GM12878 (cell line): ENCODE measurements around the gene SPATA46. TPM values are rescaled to one million over a fixed set of nuclear protein-coding genes. Genes with fewer than 3 reads are reported as not detected.

ENCODE experiments used
- ATAC-seq: fragments of 200-7000 bp; cut with Tn5 transposase; 3 replicates; pipeline ENCODE4 v1.9.1; 2020; ENCODE audit warnings: mild to moderate bottlenecking, moderate library complexity
- BruUV-seq: library from RNA; stranded (reverse); fragments of 400-500 nt; replicated peaks from 2 replicates; lab custom pipeline; 2021; lab: Mats Ljungman, UMichigan
- CTCF ChIA-PET: fragments of 300-600 bp; sonication (Branson Sonifier 250); formaldehyde crosslinking; extraction: SDS; loops from one replicate; lab custom pipeline; 2021; ENCODE audit warnings: inconsistent platforms; lab: Yijun Ruan, JAX
- POLR2A ChIA-PET: fragments of 350-600 bp; formaldehyde crosslinking; extraction: SDS; loops from one replicate; lab custom pipeline; 2021; ENCODE audit warnings: inconsistent platforms; lab: Charles Lee
- RAD21 ChIA-PET: fragments of 300-600 bp; sonication (Branson Sonifier 250); formaldehyde crosslinking; loops from one replicate; lab custom pipeline; 2023; ENCODE audit warnings: antibody characterized with exemption; ENCODE audit not compliant: unreplicated experiment; lab: Charles Lee
- SMC1A ChIA-PET: fragments of 300-600 bp; sonication (Branson Sonifier 250); formaldehyde crosslinking; loops from one replicate; lab custom pipeline; 2023; ENCODE audit not compliant: unreplicated experiment, uncharacterized antibody; lab: Charles Lee
- DNase-seq: peaks from one replicate; pipeline ENCODE4 v3.0.0-alpha.2; 2011; ENCODE audit warnings: low read depth, low spot score
- FAIRE-seq: peaks from 3 replicates; lab custom pipeline; 2011; peaks lifted over from hg19 to GRCh38; lab: Jason Lieb, UNC
- H2AFZ ChIP-seq: 2 replicates; pipeline ENCODE4 v1.6.0; 2011; ENCODE audit warnings: low read depth, low read length, control low read depth; ENCODE audit not compliant: control insufficient read depth
- H3K27ac ChIP-seq: 2 replicates; pipeline ENCODE4 v1.5.1; 2011; ENCODE audit warnings: control low read depth; ENCODE audit not compliant: control insufficient read depth, insufficient read depth
- H3K27me3 ChIP-seq, 2 experiments: replicated peaks in 1 of 2; 2 replicates each; pipeline versions ENCODE4 v1.6.0 to v1.6.1; 2011; ENCODE audit warnings: low read length in 1 of 2; ENCODE audit not compliant: control insufficient read depth in 2 of 2, insufficient read depth in 2 of 2
- H3K36me3 ChIP-seq, 2 experiments: 2 replicates each; pipeline ENCODE4 v1.5.1; 2011; ENCODE audit warnings: low read length in 1 of 2; ENCODE audit not compliant: control insufficient read depth in 2 of 2, insufficient read depth in 2 of 2
- H3K4me1 ChIP-seq: 2 replicates; pipeline ENCODE4 v1.6.1; 2011; ENCODE audit warnings: mild to moderate bottlenecking, low read length, moderate library complexity, mixed read lengths; ENCODE audit not compliant: control insufficient read depth, insufficient read depth
- H3K4me2 ChIP-seq: 2 replicates; pipeline ENCODE4 v1.6.0; 2011; ENCODE audit warnings: control low read depth; ENCODE audit not compliant: control insufficient read depth, insufficient read depth
- H3K4me3 ChIP-seq: fragments of 200-600 bp; sonication (generic); 2 replicates; pipeline ENCODE4 v1.5.1; 2016
- H3K79me2 ChIP-seq: 2 replicates; pipeline ENCODE4 v1.6.0; 2011; ENCODE audit warnings: low read length; ENCODE audit not compliant: control insufficient read depth, insufficient read depth
- H3K9ac ChIP-seq: 2 replicates; pipeline ENCODE4 v1.8.0; 2011; ENCODE audit warnings: low read length, control low read depth, mixed read lengths; ENCODE audit not compliant: control insufficient read depth, insufficient read depth
- H3K9me3 ChIP-seq: replicated peaks from 3 replicates; pipeline ENCODE4 v1.5.1; 2011; ENCODE audit warnings: mild to moderate bottlenecking, low read length; ENCODE audit not compliant: control insufficient read depth, insufficient read depth
- H4K20me1 ChIP-seq: 2 replicates; pipeline ENCODE4 v1.6.0; 2011; ENCODE audit not compliant: control insufficient read depth, insufficient read depth
- BHLHE40 ChIP-seq, 2 experiments: fragments of 450-650 bp in 1 of 2; IDR thresholded peaks; 2 replicates each; pipeline ENCODE4 v1.6.1; 2011 to 2017; ENCODE audit warnings: low read depth in 2 of 2, borderline replicate concordance in 1 of 2, improper control_type of control experiment in 1 of 2, low read length in 1 of 2, mild to moderate bottlenecking in 1 of 2
- CHD2 ChIP-seq: IDR thresholded peaks from 2 replicates; pipeline ENCODE4 v1.6.1; 2011; ENCODE audit warnings: low read depth, low read length, improper control_type of control experiment, borderline replicate concordance
- CTCF ChIP-seq, 3 experiments: IDR thresholded peaks in 2 of 3; conservative IDR thresholded peaks in 1 of 3; 2 replicates each; pipeline ENCODE4 v1.5.1; 2011; ENCODE audit warnings: low read depth in 3 of 3, low read length in 3 of 3, mild to moderate bottlenecking in 3 of 3, control low read depth in 2 of 3, moderate library complexity in 2 of 3, inconsistent platforms in 1 of 3, mixed read lengths in 1 of 3; ENCODE audit not compliant: control insufficient read depth in 2 of 3, insufficient read depth in 1 of 3; ENCODE audit errors: extremely low read depth in 1 of 3
- FOXM1 ChIP-seq: IDR thresholded peaks from 2 replicates; pipeline ENCODE4 v1.6.1; 2012; ENCODE audit warnings: low read depth, mild to moderate bottlenecking, inconsistent platforms, low read length, moderate library complexity
- HDAC2 ChIP-seq: fragments of 200-600 bp; sonication (generic); IDR thresholded peaks from 2 replicates; pipeline ENCODE4 v1.6.1; 2017
- JUND ChIP-seq: IDR thresholded peaks from 2 replicates; pipeline ENCODE4 v1.6.1; 2012; ENCODE audit warnings: low read depth, mild to moderate bottlenecking, low read length, improper control_type of control experiment, moderate library complexity
- KLF5 ChIP-seq: fragments of 450-650 bp; IDR thresholded peaks from 2 replicates; pipeline ENCODE4 v1.6.1; 2014; ENCODE audit warnings: mild to moderate bottlenecking; ENCODE audit not compliant: partially characterized antibody
- MEF2B ChIP-seq: fragments of 450-650 bp; IDR thresholded peaks from 2 replicates; pipeline ENCODE4 v1.6.1; 2018; ENCODE audit warnings: mild to moderate bottlenecking, moderate library complexity; ENCODE audit not compliant: partially characterized antibody, poor library complexity, severe bottlenecking
- NR2C1 ChIP-seq: fragments of 450-650 bp; IDR thresholded peaks from 2 replicates; pipeline ENCODE4 v1.6.1; 2017; ENCODE audit warnings: antibody characterized with exemption, mild to moderate bottlenecking, moderate library complexity
- POLR2AphosphoS5 ChIP-seq: IDR thresholded peaks from 2 replicates; pipeline ENCODE4 v1.6.1; 2011; ENCODE audit warnings: mild to moderate bottlenecking, low read length, inconsistent platforms
- RCOR1 ChIP-seq: conservative IDR thresholded peaks from 2 replicates; pipeline ENCODE4 v1.6.1; 2012; ENCODE audit warnings: low read depth, low read length, improper control_type of control experiment
- REST ChIP-seq: IDR thresholded peaks from 2 replicates; pipeline ENCODE4 v1.6.1; 2012; ENCODE audit warnings: mild to moderate bottlenecking, low read depth, low read length
- SREBF1 ChIP-seq: IDR thresholded peaks from 2 replicates; pipeline ENCODE4 v1.6.1; 2012; ENCODE audit warnings: mild to moderate bottlenecking, low read length
- SUPT20H ChIP-seq: IDR thresholded peaks from 2 replicates; pipeline ENCODE4 v1.6.1; 2011; ENCODE audit warnings: low read depth, mild to moderate bottlenecking, low read length, moderate library complexity, borderline replicate concordance; ENCODE audit not compliant: control insufficient read depth
- TCF12 ChIP-seq: IDR thresholded peaks from 2 replicates; pipeline ENCODE4 v1.6.1; 2011; ENCODE audit warnings: low read depth, mild to moderate bottlenecking, low read length
- ZNF274 ChIP-seq: IDR thresholded peaks from one replicate; pipeline ENCODE4 v1.8.0; 2011; ENCODE audit not compliant: insufficient read length, insufficient read depth
- ZNF384 ChIP-seq: IDR thresholded peaks from 2 replicates; pipeline ENCODE4 v1.6.1; 2012; ENCODE audit warnings: low read depth, mild to moderate bottlenecking, low read length, improper control_type of control experiment, borderline replicate concordance
- whole genome bisulfite sequencing: methylation state at CpG from one replicate; pipeline ENCODE4 v1.1.6; 2016; ENCODE audit warnings: low lambda C conversion rate; ENCODE audit not compliant: insufficient replicate concordance, insufficient coverage; ENCODE audit errors: missing lambda C conversion rate; 5-methylcytosine and 5-hydroxymethylcytosine counted together
- in situ Hi-C: fragments of 300-500 bp; cut with MboI; formaldehyde crosslinking; loops from 9 replicates; pipeline ENCODE4 v1.14.3; 2018; ENCODE audit warnings: mixed read lengths
- intact Hi-C: fragments of 100-400 bp; cut with micrococcal nuclease; formaldehyde crosslinking; loops from one replicate; pipeline ENCODE4 v1.14.2; 2022; ENCODE audit not compliant: unreplicated experiment
- polyA plus RNA-seq, 11 experiments: library from polyadenylated mRNA; depleted of rRNA in 4 of 11; unstranded in 6 of 11; stranded (reverse) in 5 of 11; fragments of >200 nt; fragmentation: Nextera tagmentation in 4 of 11; fragmentation: Illumina TruSeq in 1 of 11; extraction: Ambion mirVana in 4 of 11; extraction: Trizol in 1 of 11; gene quantifications; 1 replicate in 1 of 11; 2 replicates in 10 of 11; pipeline versions ENCODE4 v1.2.1 to v1.2.3, GENCODE V29; 2011 to 2016; ENCODE audit warnings: inconsistent platforms in 2 of 11, missing spikeins in 2 of 11, low read depth in 1 of 11
- total RNA-seq, 4 experiments: library from RNA; depleted of rRNA in 3 of 4; stranded (reverse); fragments of >200 nt in 3 of 4; fragmentation: Illumina TruSeq in 1 of 4; extraction: Trizol in 1 of 4; gene quantifications; 2 replicates each; pipeline versions ENCODE4 v1.2.1 to v1.2.3, GENCODE V29; 2013 to 2021
- TF ChIP-seq, protein P1 (sequence below): IDR thresholded peaks from 2 replicates; pipeline ENCODE4 v1.6.1; 2012; ENCODE audit warnings: low read depth, low read length, improper control_type of control experiment

The SPATA46 gene
- total and polyA plus RNA-seq, 10 of the 15 experiments (the other 5 are each of a cell fraction or from before 2014, with no cell fraction given): not detected

DNA sequence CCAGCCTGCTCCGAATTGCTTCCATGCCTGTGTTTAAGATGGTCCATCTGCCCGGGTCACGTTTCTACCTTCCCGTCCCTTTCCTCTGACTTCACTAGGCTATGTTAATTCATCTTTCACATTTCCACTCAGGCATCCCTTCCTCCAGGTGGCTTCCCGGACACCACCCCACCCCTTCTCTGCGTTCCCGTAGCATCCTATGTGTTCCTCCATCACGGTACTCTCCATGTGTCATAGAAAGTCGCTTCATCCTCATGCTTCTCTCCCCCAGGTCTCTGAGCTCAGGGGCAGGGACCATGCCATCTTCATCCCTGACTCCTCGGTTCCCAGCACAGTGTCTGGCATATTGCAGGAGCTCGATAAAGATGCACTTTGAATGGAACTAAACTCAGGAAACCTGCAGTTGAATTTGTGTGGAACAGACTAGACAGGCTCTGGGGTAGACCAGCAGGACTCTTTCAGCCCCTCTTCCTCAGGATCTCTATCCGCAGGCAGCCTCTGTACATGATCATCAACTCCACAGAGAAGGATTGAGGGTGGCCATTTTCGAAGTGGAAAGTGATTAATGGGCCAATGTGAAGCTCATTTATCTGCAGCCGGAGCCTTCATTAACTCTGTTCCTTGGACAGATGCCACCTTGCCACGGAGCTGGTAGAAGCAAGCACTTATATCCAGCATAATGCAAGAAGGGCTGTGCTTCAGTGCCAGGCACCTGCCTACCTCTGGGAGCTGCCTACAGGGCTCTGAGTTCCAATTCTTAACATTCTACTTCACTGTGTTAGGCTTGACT is 13.9 kb upstream of the SPATA46 start:
- Histone ChIP-seq H3K4me3 (no peak overlapping the region), H3K79me2 (no peaks in the 10 kb centered on the region), H3K27me3 (no peaks in the 10 kb centered on the region), H3K4me1 (0 out of 2 replicates have a peak, but pooled peaks cover 4% of the 10 kb centered on the region), H3K4me2 (no peak overlapping the region), H4K20me1 (no peaks in the 10 kb centered on the region), H3K9me3 (no peaks in the 10 kb centered on the region), H3K27ac (no peak overlapping the region), H3K9ac (no peak overlapping the region), H3K36me3 (no peaks in the 10 kb centered on the region), H2AFZ (no peak overlapping the region)
- ChIA-PET SMC1A (interaction anchor here (0.7 to 6.4 kb wide), 10 partner anchors 9 to 353 kb away, joined by 3 to 84 read pairs (median 6); partner anchors contain the start of gene C1orf226), POLR2A (interaction anchor here (0.9 kb wide), 1 partner anchor 56 kb away, joined by 3 read pairs; no protein-coding TSS in a partner anchor), CTCF (interaction anchor here (1.0 to 6.9 kb wide), 11 partner anchors 9 to 458 kb away, joined by 3 to 126 read pairs (median 3); partner anchors contain the start of gene C1orf226), RAD21 (interaction anchor here (1.3 to 6.4 kb wide), 6 partner anchors 8 to 353 kb away, joined by 4 to 83 read pairs (median 6); no protein-coding TSS in a partner anchor)
- 18% methylated on average over 15 of the region's 15 CpGs for WGBS
- in situ Hi-C loops: loop anchor here (5.0 kb wide), 1 partner anchor 333 kb away; no protein-coding TSS in a partner anchor
- ATAC-seq (no peak), DNase-seq (no peak), FAIRE-seq (no peak)
- no TSS peak for BruUV-seq
- intact Hi-C loops: loop anchor here (5.0 kb wide), 1 partner anchor 113 kb away; no protein-coding TSS in a partner anchor
- TF ChIP-seq ZNF384 (no peak), HDAC2 (no peak), BHLHE40 (IDR thresholded peaks at IDR 0.05; ENCODE audit: borderline replicate concordance in 1 of 2, low read depth in 2 of 2, low read length in 1 of 2) (no peak), SUPT20H (no peak), JUND (no peak), SREBF1 (no peak), CHD2 (no peak), POLR2AphosphoS5 (no peak), KLF5 (no peak), NR2C1 (no peak), TCF12 (no peak), REST (no peak), ZNF274 (no peak), CTCF (IDR thresholded peaks at IDR 0.05 in 2 of 3, conservative IDR thresholded peaks at IDR 0.05 in 1 of 3; ENCODE audit: control insufficient read depth in 2 of 3, extremely low read depth in 1 of 3, insufficient read depth in 1 of 3, low read depth in 3 of 3, low read length in 3 of 3) (no peak), MEF2B (no peak), RCOR1 (no peak), FOXM1 (no peak)
- TF ChIP-seq, protein P1, sequence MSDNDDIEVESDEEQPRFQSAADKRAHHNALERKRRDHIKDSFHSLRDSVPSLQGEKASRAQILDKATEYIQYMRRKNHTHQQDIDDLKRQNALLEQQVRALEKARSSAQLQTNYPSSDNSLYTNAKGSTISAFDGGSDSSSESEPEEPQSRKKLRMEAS: no peak
